Memory B cell (primary cell): Measurements from ENCODE around the gene BPIFB1.

Experiments used
- ATAC-seq: fragments of 150-1000 bp; cut with Tn5 transposase; 2 replicates; pipeline ENCODE4 v1.10.0; 2021; ENCODE audit warnings: low read depth, mild to moderate bottlenecking, moderate library complexity
- DNase-seq, 2 donors: peaks; one replicate each; pipeline ENCODE4 v3.0.0; 2022; ENCODE audit warnings: low spot score in 2 of 2
- H3K27ac Mint-ChIP-seq: one replicate; pipeline ENCODE4 v1.8.0; 2022; ENCODE audit warnings: mild to moderate bottlenecking, moderate library complexity, mixed read lengths
- H3K27me3 Mint-ChIP-seq: one replicate; pipeline ENCODE4 v1.8.0; 2022; ENCODE audit warnings: mixed read lengths
- H3K36me3 Mint-ChIP-seq: one replicate; pipeline ENCODE4 v1.8.0; 2022; ENCODE audit warnings: mild to moderate bottlenecking, mixed read lengths
- H3K4me1 Mint-ChIP-seq: one replicate; pipeline ENCODE4 v1.8.0; 2022; ENCODE audit warnings: mixed read lengths
- H3K4me3 Mint-ChIP-seq: one replicate; pipeline ENCODE4 v1.8.0; 2022; ENCODE audit warnings: mild to moderate bottlenecking, moderate library complexity, mixed read lengths
- H3K9me3 Mint-ChIP-seq: one replicate; pipeline ENCODE4 v1.8.0; 2022; ENCODE audit warnings: mixed read lengths

BPIFB1 gene

DNA sequence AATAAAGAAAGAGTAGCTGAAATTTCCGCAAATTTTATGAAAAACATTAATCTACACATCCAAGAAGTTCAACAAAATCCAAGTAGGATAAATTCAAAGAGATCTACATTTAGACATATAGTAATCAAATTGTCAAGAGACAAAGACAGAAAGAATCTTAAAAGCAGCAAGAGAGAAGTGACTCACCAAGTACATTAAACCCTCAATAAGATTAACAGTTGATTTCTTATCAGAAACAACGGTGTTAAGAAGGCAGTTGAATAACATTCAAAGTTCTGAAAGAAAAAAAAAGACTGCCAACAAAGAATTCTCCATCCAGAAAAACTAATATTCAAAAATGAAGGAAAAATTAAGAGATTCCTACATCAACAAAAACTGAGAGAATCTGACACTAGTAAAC is 28.0 kb upstream of the BPIFB1 start:
- DNase-seq, result no peak
- Mint-ChIP-seq H3K4me3 (no peak overlapping the region), H3K4me1 (no peaks in the 10 kb centered on the region), H3K27ac (no peak overlapping the region), H3K36me3 (no peaks in the 10 kb centered on the region), H3K27me3 (peaks cover 10% of the 10 kb centered on the region), H3K9me3 (peaks cover 4% of the 10 kb centered on the region)
- no peak for ATAC-seq

DNA sequence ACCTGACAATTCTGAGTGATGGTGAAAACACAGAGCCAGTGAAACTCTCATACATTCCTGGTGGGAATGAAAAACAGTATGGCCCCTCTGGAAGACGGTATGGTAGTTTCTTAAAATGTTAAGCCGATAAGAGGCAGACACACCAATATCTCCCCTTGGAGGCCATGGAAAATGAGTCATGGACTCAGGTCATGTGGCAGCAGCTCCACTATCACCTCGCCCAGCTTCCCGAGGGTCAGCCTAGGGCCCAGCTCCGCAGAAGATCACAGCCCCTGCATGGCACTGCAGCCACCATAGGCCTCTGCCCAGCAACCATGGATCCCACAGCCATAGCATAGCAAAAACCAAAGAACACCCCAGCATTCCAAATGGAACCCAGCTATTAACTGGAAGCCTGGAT is 25.8 kb upstream of the BPIFB1 start:
- H3K9me3 Mint-ChIP-seq, result peaks cover 6% of the 10 kb centered on the region
- no peak overlapping the region for H3K27ac Mint-ChIP-seq
- H3K4me1 Mint-ChIP-seq, result peaks cover 4% of the 10 kb centered on the region
- DNase-seq (no peak), ATAC-seq (no peak)
- no peak overlapping the region for H3K4me3 Mint-ChIP-seq
- H3K27me3 Mint-ChIP-seq, result peaks cover 10% of the 10 kb centered on the region
- H3K36me3 Mint-ChIP-seq, result no peaks in the 10 kb centered on the region

DNA sequence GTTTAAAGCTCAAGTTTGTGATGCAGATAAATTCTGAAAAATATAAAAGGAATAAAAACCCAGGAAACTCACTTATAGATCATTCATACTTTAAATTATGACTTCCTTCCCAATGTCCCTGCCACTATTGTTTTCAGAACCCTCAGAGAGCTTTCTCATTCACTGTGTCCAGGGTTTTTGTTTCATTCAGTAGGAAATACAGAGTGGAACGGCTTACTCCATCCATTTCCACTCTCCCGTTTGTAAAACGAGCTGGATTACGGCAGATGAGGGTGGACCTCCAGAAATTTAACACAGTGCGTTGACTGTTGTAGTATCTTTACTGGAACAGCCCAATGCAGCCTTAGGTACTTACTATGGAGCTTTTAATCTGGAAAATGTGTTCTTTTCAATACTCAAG is 23.6 kb upstream of the BPIFB1 start:
- Mint-ChIP-seq H3K27ac (no peak overlapping the region), H3K4me1 (peaks cover 4% of the 10 kb centered on the region), H3K4me3 (no peak overlapping the region), H3K27me3 (peaks cover 9% of the 10 kb centered on the region), H3K36me3 (no peaks in the 10 kb centered on the region), H3K9me3 (peaks cover 4% of the 10 kb centered on the region)
- ATAC-seq (no peak), DNase-seq (no peak)

DNA sequence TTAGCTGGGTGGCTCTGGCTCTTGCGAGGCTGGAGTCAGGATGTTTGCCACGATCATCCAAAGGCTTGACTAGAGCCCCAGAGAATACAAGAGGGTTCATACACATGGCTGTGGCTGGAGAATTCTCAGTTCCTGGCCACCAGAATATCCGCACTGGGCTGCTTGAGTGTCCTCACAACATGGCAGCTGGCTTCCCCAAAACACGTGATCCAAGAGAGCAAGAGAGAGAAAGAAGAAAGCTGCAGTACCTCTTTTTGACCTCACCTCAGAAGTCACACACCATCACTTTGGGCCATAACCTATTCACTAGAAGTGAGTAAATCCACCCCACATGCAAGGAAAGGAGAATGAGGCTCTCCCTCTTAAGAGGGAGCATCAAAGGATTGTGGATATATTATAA is 21.5 kb upstream of the BPIFB1 start:
- H3K36me3 Mint-ChIP-seq, result no peaks in the 10 kb centered on the region
- DNase-seq, result no peak

DNA sequence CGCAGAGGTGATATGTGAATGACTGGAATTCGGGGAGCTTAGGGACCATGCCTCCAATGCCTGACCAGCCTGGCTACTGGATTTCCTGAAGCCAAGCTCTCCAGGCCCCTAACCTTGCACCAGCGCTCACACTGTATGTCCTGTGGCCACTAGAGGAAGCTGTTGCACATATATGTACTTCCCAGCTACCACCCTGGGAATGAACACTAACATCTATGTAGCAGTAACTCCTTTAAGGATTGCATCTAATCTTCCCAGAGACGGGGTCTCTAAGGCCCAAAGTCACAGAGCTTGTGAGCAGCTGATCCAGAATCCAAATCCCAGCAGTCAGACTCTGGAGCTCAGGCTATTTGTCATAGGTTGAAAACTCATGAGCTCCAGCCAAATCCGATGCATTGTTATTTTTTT is 20.4 kb upstream of the BPIFB1 start:
- DNase-seq, result no peak
- Mint-ChIP-seq H3K4me1 (peaks cover 4% of the 10 kb centered on the region), H3K4me3 (no peak overlapping the region), H3K27ac (no peak overlapping the region), H3K9me3 (peaks cover 4% of the 10 kb centered on the region), H3K27me3 (peaks cover 8% of the 10 kb centered on the region), H3K36me3 (no peaks in the 10 kb centered on the region)
- no peak for ATAC-seq

More for the DNA sequence above, 21.5 kb upstream of the BPIFB1 start:
- peaks cover 4% of the 10 kb centered on the region for H3K4me1 Mint-ChIP-seq
- peaks cover 11% of the 10 kb centered on the region for H3K27me3 Mint-ChIP-seq
- H3K27ac Mint-ChIP-seq, result no peak overlapping the region
- no peak for ATAC-seq
- peaks cover 4% of the 10 kb centered on the region for H3K9me3 Mint-ChIP-seq
- H3K4me3 Mint-ChIP-seq, result no peak overlapping the region

DNA sequence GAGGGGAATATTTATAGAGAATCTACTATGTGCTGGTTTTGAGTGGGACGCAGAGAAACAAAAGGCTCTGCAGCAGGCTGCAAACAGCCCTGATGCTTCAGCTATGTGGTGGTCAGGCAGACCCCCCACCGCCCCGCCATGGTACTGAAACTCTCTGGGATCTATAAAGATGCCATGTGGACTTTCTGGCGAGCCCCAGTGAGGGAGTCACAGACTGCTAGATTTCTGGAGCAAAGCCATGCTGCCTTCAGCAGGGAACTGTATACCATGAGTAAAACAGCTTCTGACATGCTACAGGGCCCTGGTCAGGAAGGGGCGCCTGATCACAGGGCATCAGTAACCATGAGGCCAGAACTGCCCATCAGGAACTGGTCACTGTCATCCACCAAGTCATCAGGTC is 19.2 kb upstream of the BPIFB1 start:
- DNase-seq (no peak), ATAC-seq (no peak)
- H3K27me3 Mint-ChIP-seq, result peaks cover 8% of the 10 kb centered on the region
- H3K36me3 Mint-ChIP-seq, result no peaks in the 10 kb centered on the region
- H3K4me3 Mint-ChIP-seq, result no peak overlapping the region
- H3K9me3 Mint-ChIP-seq, result peaks cover 4% of the 10 kb centered on the region
- H3K4me1 Mint-ChIP-seq, result peaks cover 7% of the 10 kb centered on the region
- no peak overlapping the region for H3K27ac Mint-ChIP-seq

DNA sequence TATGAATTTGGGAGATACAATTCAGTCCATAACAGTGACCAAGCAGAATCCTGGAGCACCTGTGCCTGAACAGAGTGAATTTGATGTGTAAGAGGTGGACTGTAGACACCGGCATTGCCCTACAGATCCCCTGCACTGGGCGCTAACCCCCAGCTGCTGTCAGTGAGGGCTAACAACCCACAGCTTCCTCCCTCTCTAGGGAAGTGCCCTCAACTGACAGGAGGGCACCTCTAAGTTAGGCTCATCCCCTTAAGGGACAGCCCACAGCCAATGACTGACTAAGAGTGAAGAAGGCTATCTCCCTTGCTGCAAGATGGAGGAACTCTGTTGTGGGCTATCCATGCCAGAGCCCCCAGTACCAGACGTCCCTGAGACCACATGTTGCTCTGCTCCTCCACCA is 15.3 kb upstream of the BPIFB1 start:
- Mint-ChIP-seq H3K27me3 (peaks cover 6% of the 10 kb centered on the region), H3K9me3 (peaks cover 2% of the 10 kb centered on the region), H3K4me1 (peaks cover 3% of the 10 kb centered on the region), H3K36me3 (no peaks in the 10 kb centered on the region), H3K27ac (no peak overlapping the region), H3K4me3 (no peak overlapping the region)
- DNase-seq (no peak), ATAC-seq (no peak)

DNA sequence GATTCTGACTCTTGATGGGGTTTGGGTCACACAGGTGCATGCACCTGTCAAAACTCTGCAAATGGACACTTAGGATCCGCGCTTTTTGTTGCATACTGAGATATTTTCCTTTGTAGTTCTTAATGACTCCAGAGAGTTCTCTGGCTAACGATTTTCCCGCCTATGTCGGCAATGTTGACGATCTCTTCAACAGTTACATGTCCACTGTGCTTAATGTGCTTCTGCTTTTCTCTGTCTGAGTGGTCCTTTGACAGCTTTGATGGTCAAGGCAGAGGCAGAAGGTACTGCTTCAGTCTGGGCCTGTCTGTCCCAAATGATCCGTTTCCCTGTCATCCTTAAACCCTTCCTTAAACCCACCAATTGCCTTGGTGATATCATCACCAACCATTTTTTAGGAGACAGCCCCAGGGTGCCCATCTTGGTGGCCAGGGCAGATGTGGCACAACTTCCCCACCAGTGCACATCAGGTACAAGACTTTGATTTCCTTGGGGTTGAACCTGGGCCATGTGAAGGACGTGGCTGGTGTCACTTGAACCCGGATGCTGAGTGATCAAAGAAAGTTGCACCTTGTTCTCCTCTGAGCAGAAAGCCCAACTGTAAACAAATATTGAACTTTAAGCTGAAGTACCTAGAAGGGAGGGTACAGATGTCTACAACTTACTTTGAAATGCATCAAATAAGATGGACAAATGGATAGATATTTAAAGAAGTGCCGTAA is 10.7 kb upstream of the BPIFB1 start:
- H3K27me3 Mint-ChIP-seq, result peaks cover 3% of the 10 kb centered on the region
- peaks cover 3% of the 10 kb centered on the region for H3K4me1 Mint-ChIP-seq
- no peaks in the 10 kb centered on the region for H3K36me3 Mint-ChIP-seq
- H3K4me3 Mint-ChIP-seq, result no peak overlapping the region
- ATAC-seq (no peak), DNase-seq (no peak)
- H3K27ac Mint-ChIP-seq, result no peak overlapping the region
- no peaks in the 10 kb centered on the region for H3K9me3 Mint-ChIP-seq

DNA sequence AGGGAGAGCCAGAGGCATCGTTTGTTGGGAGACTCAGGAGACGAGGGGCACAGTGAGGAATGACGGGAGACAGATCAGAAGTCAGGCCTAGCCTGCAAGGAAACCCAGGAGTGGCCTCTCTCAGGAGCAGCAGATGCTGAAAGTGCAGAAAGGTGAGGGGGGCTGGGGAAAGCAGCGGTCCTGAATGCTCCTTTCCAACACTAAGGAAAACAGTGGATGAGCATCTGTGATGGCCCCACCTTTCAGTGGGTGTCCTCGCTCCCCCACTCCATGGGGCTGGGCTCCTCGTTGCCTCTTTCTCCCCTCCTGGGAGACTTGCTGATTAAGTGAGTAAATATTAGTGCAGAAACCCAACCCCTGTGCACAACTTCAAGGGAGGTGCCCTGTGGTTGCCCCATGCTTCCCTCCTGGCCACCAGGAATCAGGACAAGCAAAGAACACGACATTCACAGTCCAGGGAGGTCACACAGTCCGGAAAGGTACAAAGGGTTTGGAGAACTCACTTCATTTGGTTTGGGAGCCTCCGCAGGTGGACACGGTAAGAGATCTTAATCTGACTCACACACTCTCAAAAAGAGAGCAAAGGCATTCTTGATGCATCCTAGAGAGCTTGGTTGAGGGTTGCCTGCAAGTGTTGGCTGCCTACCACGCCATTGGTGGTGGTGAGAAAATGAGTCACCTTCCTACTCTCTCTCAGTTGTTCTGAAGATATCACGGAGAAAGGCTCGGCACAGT is 9.7 kb upstream of the BPIFB1 start:
- no peak for DNase-seq
- no peak for ATAC-seq
- Mint-ChIP-seq H3K36me3 (no peaks in the 10 kb centered on the region), H3K27me3 (peaks cover 8% of the 10 kb centered on the region), H3K4me1 (no peaks in the 10 kb centered on the region), H3K4me3 (no peak overlapping the region), H3K27ac (no peak overlapping the region), H3K9me3 (no peaks in the 10 kb centered on the region)

DNA sequence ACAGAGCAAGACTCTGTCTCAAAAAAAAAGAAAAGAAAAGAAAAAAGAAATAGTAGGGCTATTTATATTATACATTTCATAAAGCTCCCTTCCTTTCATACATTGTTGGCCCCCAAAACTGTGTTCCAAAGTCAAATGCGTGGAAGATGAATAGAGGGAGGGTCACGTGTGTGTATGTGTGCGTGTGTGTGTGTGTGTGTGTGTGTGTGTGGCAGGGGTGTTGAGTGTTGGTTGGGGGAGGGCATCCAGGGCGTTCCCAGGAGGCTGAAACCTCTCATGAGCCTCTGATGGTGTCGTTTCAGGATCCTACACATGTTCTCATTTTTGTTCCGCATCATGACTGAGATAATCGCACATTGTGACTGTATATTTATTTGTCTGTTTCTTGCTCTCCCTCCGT is 7.8 kb upstream of the BPIFB1 start:
- no peaks in the 10 kb centered on the region for H3K36me3 Mint-ChIP-seq
- ATAC-seq (no peak), DNase-seq (no peak)
- no peak overlapping the region for H3K27ac Mint-ChIP-seq
- H3K4me3 Mint-ChIP-seq, result no peak overlapping the region
- H3K9me3 Mint-ChIP-seq, result no peaks in the 10 kb centered on the region
- H3K4me1 Mint-ChIP-seq, result no peaks in the 10 kb centered on the region
- peaks cover 10% of the 10 kb centered on the region for H3K27me3 Mint-ChIP-seq

DNA sequence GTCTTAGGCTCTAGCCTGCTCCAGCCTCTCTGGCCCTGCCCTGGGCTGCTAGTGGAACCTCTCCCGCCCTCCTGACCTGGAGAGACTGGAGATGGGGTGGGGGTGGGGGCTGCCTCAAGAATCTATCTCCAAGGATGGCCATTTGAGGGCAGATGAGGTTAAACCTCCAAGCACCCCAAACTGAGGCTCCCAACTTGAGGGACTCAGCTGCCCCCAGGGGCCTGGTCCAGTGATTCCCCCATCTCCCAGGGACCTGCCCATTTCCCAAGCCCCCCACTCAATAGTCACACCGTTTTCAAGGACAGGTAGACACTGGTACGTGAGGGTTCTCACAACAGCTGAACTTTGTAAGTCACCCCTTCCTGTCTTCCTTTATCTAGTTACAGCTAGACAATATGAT is 7.1 kb upstream of the BPIFB1 start:
- Mint-ChIP-seq H3K9me3 (no peaks in the 10 kb centered on the region), H3K4me3 (no peak overlapping the region), H3K27ac (no peak overlapping the region), H3K4me1 (no peaks in the 10 kb centered on the region), H3K36me3 (no peaks in the 10 kb centered on the region), H3K27me3 (peaks cover 12% of the 10 kb centered on the region)
- DNase-seq, result no peak
- ATAC-seq, result no peak

DNA sequence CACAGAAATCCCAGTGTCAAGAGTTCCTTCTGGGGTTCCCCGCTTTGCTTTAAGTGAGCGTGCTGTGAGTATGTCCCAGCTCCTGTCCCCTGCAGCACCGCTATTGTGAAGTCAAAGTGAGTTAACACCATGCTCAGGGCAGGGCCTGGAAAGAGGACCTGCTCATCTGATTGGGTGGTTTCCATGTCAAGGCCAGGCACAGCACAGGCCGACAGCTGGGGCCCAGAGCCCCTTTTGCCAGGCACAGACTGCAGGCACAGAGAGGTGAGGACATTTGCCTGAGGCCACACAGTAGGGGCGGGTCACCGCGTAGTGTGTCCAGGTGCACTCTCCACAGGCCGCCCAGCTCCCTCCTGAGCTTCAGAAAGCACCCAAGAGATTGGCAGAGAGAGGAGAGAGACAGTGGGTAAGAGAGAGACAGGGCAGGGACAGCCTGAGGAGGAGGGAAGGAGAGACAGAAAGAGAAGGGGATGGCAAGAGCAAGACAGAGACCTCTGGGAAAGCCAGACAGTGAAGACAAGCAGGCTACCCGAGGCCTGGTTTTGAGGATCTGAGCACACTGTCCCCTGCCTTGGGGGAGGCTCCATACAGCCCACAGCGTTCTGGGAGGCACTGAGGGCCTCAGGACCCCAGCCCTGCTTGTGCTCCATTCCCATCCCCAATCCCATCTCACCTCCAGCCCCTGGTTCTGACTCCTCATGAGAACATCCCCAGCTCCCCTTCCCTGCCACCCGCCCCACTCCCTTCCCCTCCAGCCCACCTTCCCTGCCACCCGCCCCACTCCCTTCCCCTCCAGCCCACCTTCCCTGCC is 6.5 kb upstream of the BPIFB1 start:
- no peaks in the 10 kb centered on the region for H3K36me3 Mint-ChIP-seq
- no peak overlapping the region for H3K4me3 Mint-ChIP-seq
- no peak for DNase-seq
- no peak for ATAC-seq
- no peaks in the 10 kb centered on the region for H3K4me1 Mint-ChIP-seq
- H3K27me3 Mint-ChIP-seq, result peaks cover 12% of the 10 kb centered on the region
- no peaks in the 10 kb centered on the region for H3K9me3 Mint-ChIP-seq
- no peak overlapping the region for H3K27ac Mint-ChIP-seq

DNA sequence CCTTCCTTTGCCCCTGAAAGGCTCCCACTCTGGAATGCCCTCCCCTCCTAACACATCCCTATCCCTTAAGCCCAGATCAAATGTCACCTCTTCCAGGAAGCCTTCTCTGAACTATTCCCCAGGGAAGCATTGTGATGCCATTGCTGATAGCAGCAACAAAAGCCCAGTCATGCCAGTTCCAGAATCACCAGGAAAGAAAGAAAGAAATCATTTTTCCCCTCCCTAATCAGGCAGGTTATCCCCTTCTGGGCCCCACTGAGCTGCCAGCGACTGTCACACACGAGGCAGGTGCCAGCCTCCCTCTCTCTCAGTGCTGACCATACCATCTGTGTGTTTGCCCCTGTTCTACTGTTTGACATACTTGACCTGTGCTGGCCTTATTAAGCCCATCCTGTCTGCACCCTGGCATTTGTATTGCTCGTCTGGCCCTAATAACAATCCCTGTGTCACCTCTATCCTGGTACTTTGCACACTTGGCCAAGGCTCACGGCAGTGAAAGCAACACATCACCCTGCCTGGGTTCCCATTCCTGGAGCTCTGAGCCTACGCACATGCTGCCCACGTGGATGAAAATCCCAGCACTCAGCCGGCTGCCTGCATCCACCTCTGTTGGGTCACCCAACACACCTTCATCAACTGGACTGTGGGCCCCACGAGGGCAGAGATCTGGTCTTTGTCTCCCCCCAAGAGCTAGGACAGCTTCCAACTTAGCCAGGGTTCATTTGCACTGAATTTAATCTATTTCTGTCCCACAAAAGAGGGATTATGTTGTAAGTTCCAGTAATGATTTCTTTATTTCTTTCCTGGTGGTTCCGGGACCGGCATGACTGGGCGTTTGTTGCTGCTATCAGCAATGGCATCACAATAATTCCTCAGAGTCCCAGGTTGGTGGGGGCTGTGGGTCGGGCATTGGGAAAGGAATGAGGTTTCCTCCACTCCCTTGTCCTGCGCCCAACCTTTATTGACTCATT is 5.3 kb upstream of the BPIFB1 start:
- Mint-ChIP-seq H3K36me3 (no peaks in the 10 kb centered on the region), H3K4me1 (no peaks in the 10 kb centered on the region), H3K27ac (no peak overlapping the region), H3K9me3 (no peaks in the 10 kb centered on the region), H3K27me3 (peaks cover 14% of the 10 kb centered on the region), H3K4me3 (no peak overlapping the region)
- no peak for DNase-seq
- ATAC-seq, result no peak
